ENCODE measurements around the gene CPAMD8. TPM values are rescaled to one million over a fixed set of nuclear protein-coding genes. Genes with fewer than 3 reads are reported as not detected.

CPAMD8 gene
- total RNA-seq, 2 donors from 2014 or later, result 134 to 216 TPM

- Histone ChIP-seq H3K27me3 (replicated peaks; ENCODE audit: insufficient read depth) (no peaks in the 10 kb centered on the region), H3K4me3 (no peak overlapping the region), H3K36me3 (no peaks in the 10 kb centered on the region), H3K27ac (no peak overlapping the region), H3K9me3 (no peaks in the 10 kb centered on the region), H3K4me1 (replicated peaks) (no peaks in the 10 kb centered on the region)
- DNase-seq (ENCODE audit: low spot score), result no peak
- 90% methylated on average over 1 of the region's 1 CpG for WGBS
- intact Hi-C loops (cut with DNase I), result no loop called here
- TF ChIP-seq POLR2A (IDR thresholded peaks at IDR 0.05), result no peak
- no peak for TF ChIP-seq POLR2AphosphoS5 (IDR thresholded peaks at IDR 0.05)
- no peak for TF ChIP-seq CTCF (IDR thresholded peaks at IDR 0.05)
Measured at GRCh38 chr19:16934489-16934888, 92.1 kb downstream of the CPAMD8 start.

- Histone ChIP-seq H3K27ac (no peak overlapping the region), H3K4me3 (no peak overlapping the region), H3K27me3 (replicated peaks; ENCODE audit: insufficient read depth) (no peaks in the 10 kb centered on the region), H3K4me1 (replicated peaks) (no peaks in the 10 kb centered on the region), H3K36me3 (no peaks in the 10 kb centered on the region), H3K9me3 (no peaks in the 10 kb centered on the region)
- WGBS, result 98% methylated on average over 4 of the region's 4 CpGs
- intact Hi-C loops (cut with DNase I), result no loop called here
- DNase-seq (ENCODE audit: low spot score), result no peak
- TF ChIP-seq POLR2A (IDR thresholded peaks at IDR 0.05), result no peak
- no peak for TF ChIP-seq POLR2AphosphoS5 (IDR thresholded peaks at IDR 0.05)
- no peak for TF ChIP-seq CTCF (IDR thresholded peaks at IDR 0.05)
Measured at GRCh38 chr19:16931306-16931705, 95.3 kb downstream of the CPAMD8 start.

DNA sequence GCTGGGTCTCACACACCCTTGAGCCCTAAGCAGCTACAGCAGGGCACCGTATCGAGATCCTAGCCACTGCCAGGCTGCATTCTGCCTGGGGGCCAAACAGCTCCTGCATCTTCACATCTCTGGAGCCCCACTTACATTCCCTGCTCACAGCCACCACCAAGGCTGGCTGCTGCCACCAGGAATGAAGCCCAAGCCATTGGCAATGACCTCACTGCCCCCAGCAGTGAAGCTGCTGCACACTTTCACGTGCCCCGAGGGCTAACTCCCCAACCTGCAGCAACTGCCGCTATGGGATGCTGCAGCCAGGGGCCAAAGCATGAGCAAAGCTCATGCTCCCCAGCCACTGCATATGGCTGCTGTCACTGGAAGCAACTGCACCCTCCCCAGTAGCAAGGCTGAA is 95.9 kb downstream of the CPAMD8 start:
- Histone ChIP-seq H3K27me3 (replicated peaks; ENCODE audit: insufficient read depth) (no peaks in the 10 kb centered on the region), H3K27ac (no peak overlapping the region), H3K4me3 (no peak overlapping the region), H3K36me3 (no peaks in the 10 kb centered on the region), H3K4me1 (replicated peaks) (no peaks in the 10 kb centered on the region), H3K9me3 (no peaks in the 10 kb centered on the region)
- WGBS, result 74% methylated on average over 5 of the region's 5 CpGs
- TF ChIP-seq POLR2AphosphoS5 (IDR thresholded peaks at IDR 0.05), result no peak
- TF ChIP-seq POLR2A (IDR thresholded peaks at IDR 0.05), result no peak
- no peak for TF ChIP-seq CTCF (IDR thresholded peaks at IDR 0.05)
- DNase-seq (ENCODE audit: low spot score), result no peak
- intact Hi-C loops (cut with DNase I), result no loop called here

- no peaks in the 10 kb centered on the region for H3K4me1 ChIP-seq (replicated peaks)
- H3K27me3 ChIP-seq (replicated peaks; ENCODE audit: insufficient read depth), result no peaks in the 10 kb centered on the region
- TF ChIP-seq POLR2A (IDR thresholded peaks at IDR 0.05), result no peak
- TF ChIP-seq CTCF (IDR thresholded peaks at IDR 0.05), result no peak
- TF ChIP-seq POLR2AphosphoS5 (IDR thresholded peaks at IDR 0.05), result no peak
- no peaks in the 10 kb centered on the region for H3K9me3 ChIP-seq
- no peak overlapping the region for H3K27ac ChIP-seq
- intact Hi-C loops (cut with DNase I), result no loop called here
- DNase-seq (ENCODE audit: low spot score), result no peak
- H3K4me3 ChIP-seq, result no peak overlapping the region
- H3K36me3 ChIP-seq, result no peaks in the 10 kb centered on the region
- 95% methylated on average over 10 of the region's 10 CpGs for WGBS
Measured at GRCh38 chr19:16928916-16929315, 97.7 kb downstream of the CPAMD8 start.

- DNase-seq (ENCODE audit: low spot score), result no peak
- no peaks in the 10 kb centered on the region for H3K9me3 ChIP-seq
- H3K27ac ChIP-seq, result no peak overlapping the region
- no peaks in the 10 kb centered on the region for H3K4me1 ChIP-seq (replicated peaks)
- no peak overlapping the region for H3K4me3 ChIP-seq
- TF ChIP-seq POLR2AphosphoS5 (IDR thresholded peaks at IDR 0.05) (no peak), POLR2A (IDR thresholded peaks at IDR 0.05) (no peak), CTCF (IDR thresholded peaks at IDR 0.05) (no peak)
- 96% methylated on average over 2 of the region's 2 CpGs for WGBS
- H3K27me3 ChIP-seq (replicated peaks; ENCODE audit: insufficient read depth), result no peaks in the 10 kb centered on the region
- no peaks in the 10 kb centered on the region for H3K36me3 ChIP-seq
- intact Hi-C loops (cut with DNase I), result no loop called here
Measured at GRCh38 chr19:16928351-16928750, 98.3 kb downstream of the CPAMD8 start.
